Prostate gland (tissue), 2 donors: Measurements from ENCODE around the gene KDM4C. TPM values are rescaled to one million over a fixed set of nuclear protein-coding genes. Genes with fewer than 3 reads are reported as not detected.

Source experiments
- DNase-seq: peaks from one replicate; pipeline ENCODE4 v3.0.0-alpha.2; 2019; ENCODE audit warnings: low spot score
- H3K27ac ChIP-seq, 2 donors: fragments of 200-600 bp; sonication (generic); 2 replicates each; pipeline ENCODE4 v1.5.1; 2017 to 2019
- H3K27me3 ChIP-seq: fragments of 200-600 bp; sonication (generic); replicated peaks from 2 replicates; pipeline ENCODE4 v1.5.1; 2019; ENCODE audit not compliant: insufficient read depth
- H3K36me3 ChIP-seq, 2 donors: fragments of 200-600 bp; sonication (generic); 1 replicate in 1 of 2; 2 replicates in 1 of 2; pipeline versions ENCODE4 v1.5.1 to v1.8.1; 2017 to 2019
- H3K4me1 ChIP-seq: fragments of 200-600 bp; sonication (generic); replicated peaks from 2 replicates; pipeline ENCODE4 v1.5.1; 2019
- H3K4me3 ChIP-seq, 2 donors: fragments of 200-600 bp; sonication (generic); 2 replicates each; pipeline ENCODE4 v1.5.1; 2017 to 2019
- H3K9me3 ChIP-seq: fragments of 200-600 bp; sonication (generic); 2 replicates; pipeline ENCODE4 v1.5.1; 2017
- CTCF ChIP-seq, 4 experiments: fragments of 200-600 bp in 2 of 4; fragments of 450-650 bp in 2 of 4; sonication (generic) in 2 of 4; IDR thresholded peaks; 1 replicate in 3 of 4; 2 replicates in 1 of 4; pipeline ENCODE4 v1.5.1; 2016 to 2019; ENCODE audit warnings: antibody characterized with exemption in 4 of 4, mild to moderate bottlenecking in 2 of 4, moderate library complexity in 2 of 4
- POLR2A ChIP-seq: fragments of 450-650 bp; IDR thresholded peaks from one replicate; pipeline ENCODE4 v1.6.1; 2016; ENCODE audit warnings: antibody characterized with exemption, mild to moderate bottlenecking
- POLR2AphosphoS5 ChIP-seq: sonication (generic); formaldehyde crosslinking; IDR thresholded peaks from one replicate; pipeline ENCODE4 v1.6.1; 2017; ENCODE audit warnings: antibody characterized with exemption
- WGBS: methylation state at CpG from one replicate; pipeline ENCODE4 v1.1.5; 2018; 5-methylcytosine and 5-hydroxymethylcytosine counted together
- intact Hi-C: fragments of 100-400 bp; cut with DNase I; formaldehyde crosslinking; loops from one replicate; pipeline ENCODE4 v1.14.2; 2022
- total RNA-seq, 2 donors: library from RNA; depleted of rRNA; stranded (reverse); fragments of >200 nt; gene quantifications; one replicate each; pipeline ENCODE4 v1.1.0, GENCODE V29; 2016

The KDM4C gene
- total RNA-seq, 2 donors from 2014 or later: 18.1 to 27.7 TPM

GRCh38 chr9:6978591-6978990 is 220.8 kb downstream of the KDM4C start:
- H3K4me1 ChIP-seq: no peaks in the 10 kb centered on the region
- TF ChIP-seq CTCF (IDR thresholded peaks at IDR 0.05) (no peak), POLR2A (no peak), POLR2AphosphoS5 (no peak)
- no peak for DNase-seq
- 82% methylated on average over 2 of the region's 2 CpGs for whole genome bisulfite sequencing
- H3K4me3 ChIP-seq: no peak overlapping the region
- H3K36me3 ChIP-seq: no peaks in the 10 kb centered on the region
- H3K27ac ChIP-seq: no peak overlapping the region
- H3K9me3 ChIP-seq: no peaks in the 10 kb centered on the region
- no peaks in the 10 kb centered on the region for H3K27me3 ChIP-seq
- intact Hi-C loops: no loop called here

- Histone ChIP-seq H3K4me1 (no peaks in the 10 kb centered on the region), H3K9me3 (no peaks in the 10 kb centered on the region), H3K36me3 (no peaks in the 10 kb centered on the region), H3K27ac (no peak overlapping the region), H3K27me3 (no peaks in the 10 kb centered on the region), H3K4me3 (no peak overlapping the region)
- TF ChIP-seq POLR2A (no peak), CTCF (IDR thresholded peaks at IDR 0.05) (no peak), POLR2AphosphoS5 (no peak)
- 96% methylated on average over 3 of the region's 3 CpGs for WGBS
- no peak for DNase-seq
- intact Hi-C loops: no loop called here
Observed at GRCh38 chr9:6984941-6985578, 227.3 kb downstream of the KDM4C start.

GRCh38 chr9:6986141-6986815 is 228.5 kb downstream of the KDM4C start:
- Histone ChIP-seq H3K27me3 (no peaks in the 10 kb centered on the region), H3K9me3 (no peaks in the 10 kb centered on the region), H3K27ac (no peak overlapping the region), H3K4me3 (no peak overlapping the region), H3K36me3 (no peaks in the 10 kb centered on the region), H3K4me1 (no peaks in the 10 kb centered on the region)
- no peak for DNase-seq
- 86% methylated on average over 5 of the region's 5 CpGs for WGBS
- intact Hi-C loops: no loop called here
- TF ChIP-seq POLR2AphosphoS5 (no peak), POLR2A (no peak), CTCF (IDR thresholded peaks at IDR 0.05) (no peak)

GRCh38 chr9:6987381-6987780 is 229.6 kb downstream of the KDM4C start:
- WGBS: 84% methylated on average over 3 of the region's 3 CpGs
- TF ChIP-seq CTCF (IDR thresholded peaks at IDR 0.05) (no peak), POLR2AphosphoS5 (no peak), POLR2A (no peak)
- H3K36me3 ChIP-seq: no peaks in the 10 kb centered on the region
- H3K27ac ChIP-seq: no peak overlapping the region
- H3K4me3 ChIP-seq: no peak overlapping the region
- no peaks in the 10 kb centered on the region for H3K9me3 ChIP-seq
- intact Hi-C loops: no loop called here
- no peaks in the 10 kb centered on the region for H3K4me1 ChIP-seq
- DNase-seq: no peak
- H3K27me3 ChIP-seq: no peaks in the 10 kb centered on the region

- Histone ChIP-seq H3K27me3 (no peaks in the 10 kb centered on the region), H3K36me3 (no peaks in the 10 kb centered on the region), H3K4me1 (no peaks in the 10 kb centered on the region), H3K4me3 (no peak overlapping the region), H3K27ac (no peak overlapping the region), H3K9me3 (no peaks in the 10 kb centered on the region)
- no peak for DNase-seq
- 94% methylated on average over 1 of the region's 1 CpG for WGBS
- intact Hi-C loops: no loop called here
- TF ChIP-seq POLR2AphosphoS5: no peak
- TF ChIP-seq CTCF (IDR thresholded peaks at IDR 0.05): no peak
- TF ChIP-seq POLR2A: no peak
Observed at GRCh38 chr9:6991418-6991817, 233.6 kb downstream of the KDM4C start.
